Gastroesophageal sphincter (tissue), 4 donors: ENCODE results near the gene SPINK13. TPM values are rescaled to one million over a fixed set of nuclear protein-coding genes. Genes with fewer than 3 reads are reported as not detected.

ENCODE experiments used
- ATAC-seq: fragments of 150-250 bp; one replicate; pipeline ENCODE4 v1.9.1; 2016; ENCODE audit warnings: mild to moderate bottlenecking, moderate library complexity
- H3K27ac ChIP-seq, 4 donors: fragments of 200-600 bp; sonication (generic) in 3 of 4; 1 replicate in 3 of 4; 2 replicates in 1 of 4; pipeline ENCODE4 v1.5.1; 2016 to 2019
- H3K27me3 ChIP-seq: fragments of 200-600 bp; sonication (generic); one replicate; pipeline ENCODE4 v1.5.1; 2019
- H3K36me3 ChIP-seq, 2 donors: fragments of 200-600 bp; sonication (generic); one replicate each; pipeline ENCODE4 v1.5.1; 2019; ENCODE audit warnings: control low read depth in 1 of 2
- H3K4me1 ChIP-seq, 3 donors: fragments of 200-600 bp; sonication (generic); 1 replicate in 2 of 3; 2 replicates in 1 of 3; pipeline ENCODE4 v1.5.1; 2016 to 2019; ENCODE audit warnings: control low read depth in 2 of 3
- H3K4me3 ChIP-seq, 2 donors: fragments of 200-600 bp; sonication (generic); one replicate each; pipeline ENCODE4 v1.5.1; 2019; ENCODE audit warnings: mild to moderate bottlenecking in 1 of 2, moderate library complexity in 1 of 2
- H3K9me3 ChIP-seq, 3 donors: fragments of 200-600 bp; sonication (generic); one replicate each; pipeline ENCODE4 v1.5.1; 2017 to 2019; ENCODE audit warnings: control low read depth in 2 of 3
- CTCF ChIP-seq, 4 experiments: fragments of 200-600 bp in 2 of 4; fragments of 450-650 bp in 2 of 4; sonication (generic) in 1 of 4; IDR thresholded peaks; one replicate each; pipeline ENCODE4 v1.5.1; 2017 to 2019; ENCODE audit warnings: antibody characterized with exemption in 4 of 4, mild to moderate bottlenecking in 2 of 4, moderate library complexity in 2 of 4
- EP300 ChIP-seq: sonication (generic); formaldehyde crosslinking; IDR thresholded peaks from one replicate; pipeline ENCODE4 v1.6.1; 2017; ENCODE audit warnings: antibody characterized with exemption, mild to moderate bottlenecking
- POLR2A ChIP-seq, 2 donors: fragments of 450-650 bp; IDR thresholded peaks; one replicate each; pipeline ENCODE4 v1.6.1; 2017; ENCODE audit warnings: antibody characterized with exemption in 2 of 2, mild to moderate bottlenecking in 2 of 2, moderate library complexity in 1 of 2
- POLR2AphosphoS5 ChIP-seq: sonication (generic); formaldehyde crosslinking; IDR thresholded peaks from one replicate; pipeline ENCODE4 v1.6.1; 2017; ENCODE audit warnings: antibody characterized with exemption
- WGBS, 2 donors: methylation state at CpG; one replicate each; pipeline ENCODE4 v1.1.5; 2018; ENCODE audit warnings: low coverage in 1 of 2; 5-methylcytosine and 5-hydroxymethylcytosine counted together
- total RNA-seq, 4 donors: library from RNA; depleted of rRNA; stranded (reverse); fragments of >200 nt; gene quantifications; one replicate each; pipeline ENCODE4 v1.1.0, GENCODE V29; 2016

Gene SPINK13
- not detected for total RNA-seq

GRCh38 chr5:148268566-148268965 lies at the start of gene SPINK13:
TSS of gene SPINK13 (plus strand) at chr5:148268794. CDS start at chr5:148270073, 1,279 bp downstream.
- no peaks in the 10 kb centered on the region for H3K9me3 ChIP-seq
- H3K27me3 ChIP-seq: no peaks in the 10 kb centered on the region
- H3K36me3 ChIP-seq: no peaks in the 10 kb centered on the region
- TF ChIP-seq POLR2AphosphoS5 (no peak), POLR2A (IDR thresholded peaks at IDR 0.05) (no peak), CTCF (IDR thresholded peaks at IDR 0.05) (no peak), EP300 (no peak)
- no peak within 1 kb of the TSS for H3K27ac ChIP-seq
- 51 to 67% methylated on average over 3 to 4 of the region's 4 CpGs for WGBS, 2 donors
- no peak for ATAC-seq
- H3K4me1 ChIP-seq: no peaks in the 10 kb centered on the region
- H3K4me3 ChIP-seq: no peak within 1 kb of the TSS

- no peak overlapping the region for H3K4me3 ChIP-seq
- H3K4me1 ChIP-seq: no peaks in the 10 kb centered on the region
- 68 to 76% methylated on average over 3 to 6 of the region's 6 CpGs for WGBS, 2 donors
- no peaks in the 10 kb centered on the region for H3K36me3 ChIP-seq
- H3K27me3 ChIP-seq: no peaks in the 10 kb centered on the region
- TF ChIP-seq EP300: no peak
- no peak for TF ChIP-seq CTCF (IDR thresholded peaks at IDR 0.05)
- no peak for TF ChIP-seq POLR2AphosphoS5
- TF ChIP-seq POLR2A (IDR thresholded peaks at IDR 0.05): no peak
- no peak for ATAC-seq
- no peaks in the 10 kb centered on the region for H3K9me3 ChIP-seq
- no peak overlapping the region for H3K27ac ChIP-seq
These were observed 47.1 kb upstream of the SPINK13 start for GRCh38 chr5:148221508-148221907.

- H3K4me1 ChIP-seq: no peaks in the 10 kb centered on the region
- TF ChIP-seq EP300 (no peak), CTCF (IDR thresholded peaks at IDR 0.05) (no peak), POLR2A (IDR thresholded peaks at IDR 0.05) (no peak), POLR2AphosphoS5 (no peak)
- no peak for ATAC-seq
- 64 to 65% methylated on average over 2 of the region's 2 CpGs for WGBS, 2 donors
- H3K36me3 ChIP-seq: no peaks in the 10 kb centered on the region
- no peaks in the 10 kb centered on the region for H3K27me3 ChIP-seq
- H3K9me3 ChIP-seq: no peaks in the 10 kb centered on the region
- no peak overlapping the region for H3K4me3 ChIP-seq
- H3K27ac ChIP-seq: no peak overlapping the region
These were observed 44.4 kb upstream of the SPINK13 start for GRCh38 chr5:148224117-148224742.

- H3K27ac ChIP-seq: no peak overlapping the region
- no peaks in the 10 kb centered on the region for H3K27me3 ChIP-seq
- H3K4me3 ChIP-seq: no peak overlapping the region
- ATAC-seq: no peak
- no peaks in the 10 kb centered on the region for H3K4me1 ChIP-seq
- 94 to 96% methylated on average over 3 of the region's 3 CpGs for WGBS, 2 donors
- TF ChIP-seq EP300: no peak
- no peak for TF ChIP-seq POLR2AphosphoS5
- TF ChIP-seq CTCF (IDR thresholded peaks at IDR 0.05): no peak
- no peak for TF ChIP-seq POLR2A (IDR thresholded peaks at IDR 0.05)
- no peaks in the 10 kb centered on the region for H3K9me3 ChIP-seq
- H3K36me3 ChIP-seq: no peaks in the 10 kb centered on the region
These were observed 40.1 kb upstream of the SPINK13 start for GRCh38 chr5:148228392-148228984.

- Histone ChIP-seq H3K27me3 (no peaks in the 10 kb centered on the region), H3K27ac (no peak overlapping the region), H3K9me3 (no peaks in the 10 kb centered on the region), H3K4me1 (no peaks in the 10 kb centered on the region), H3K36me3 (no peaks in the 10 kb centered on the region), H3K4me3 (no peak overlapping the region)
- TF ChIP-seq CTCF (IDR thresholded peaks at IDR 0.05): no peak
- no peak for TF ChIP-seq EP300
- no peak for TF ChIP-seq POLR2A (IDR thresholded peaks at IDR 0.05)
- TF ChIP-seq POLR2AphosphoS5: no peak
- no peak for ATAC-seq
These were observed 38.8 kb upstream of the SPINK13 start for GRCh38 chr5:148229840-148230239.
